GM18951 (cell line): ENCODE results near the gene WBP1L.
"Not testable (repeated sequence)": the region's sequence is repeated elsewhere in the genome, so short reads cannot be mapped to it uniquely, and the experiment has no call there.

Experiments
- POLR2A ChIP-seq: IDR thresholded peaks from 4 replicates; pipeline ENCODE4 v1.6.1; 2011; ENCODE audit warnings: mild to moderate bottlenecking; ENCODE audit not compliant: insufficient read length, insufficient read depth; ENCODE audit errors: extremely low read depth
- in situ Hi-C: fragments of 300-500 bp; cut with MboI; formaldehyde crosslinking; loops from one replicate; pipeline ENCODE4 v1.12.0; 2022; ENCODE audit warnings: low sequenced_read_pairs, mixed read lengths, inconsistent platforms; ENCODE audit not compliant: unreplicated experiment

The WBP1L gene

DNA sequence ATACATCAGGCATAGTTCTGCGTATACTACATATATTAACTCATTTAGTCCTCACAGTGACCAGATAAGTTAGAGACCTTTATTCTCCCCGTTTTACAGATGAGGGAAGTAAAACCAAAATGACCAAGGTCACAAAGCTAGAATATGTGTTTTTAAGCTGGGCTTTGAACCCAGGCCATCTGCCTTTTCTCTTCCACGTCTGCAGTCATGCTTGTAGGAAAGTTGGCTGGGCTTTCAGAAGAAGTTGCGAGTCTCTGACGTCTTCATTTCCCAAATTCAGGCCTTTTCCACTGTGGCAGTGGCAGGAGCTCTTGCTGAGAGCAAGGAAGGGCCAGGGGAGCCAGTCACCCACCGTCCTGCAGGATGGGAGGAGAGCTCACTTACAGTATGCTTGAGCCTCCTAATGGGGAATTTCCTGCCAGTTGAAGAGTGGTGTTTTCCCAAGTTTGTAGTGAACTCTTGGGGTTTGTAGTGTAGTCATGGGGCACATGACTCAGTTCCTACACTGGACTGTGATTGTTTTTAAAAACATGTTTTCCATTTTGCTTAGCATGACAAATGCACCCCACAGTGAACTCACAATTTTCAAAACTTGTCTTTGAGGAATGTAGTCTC lies 59.3 kb downstream of the WBP1L start:
- no peak for TF ChIP-seq POLR2A
- in situ Hi-C loops = no loop called here

DNA sequence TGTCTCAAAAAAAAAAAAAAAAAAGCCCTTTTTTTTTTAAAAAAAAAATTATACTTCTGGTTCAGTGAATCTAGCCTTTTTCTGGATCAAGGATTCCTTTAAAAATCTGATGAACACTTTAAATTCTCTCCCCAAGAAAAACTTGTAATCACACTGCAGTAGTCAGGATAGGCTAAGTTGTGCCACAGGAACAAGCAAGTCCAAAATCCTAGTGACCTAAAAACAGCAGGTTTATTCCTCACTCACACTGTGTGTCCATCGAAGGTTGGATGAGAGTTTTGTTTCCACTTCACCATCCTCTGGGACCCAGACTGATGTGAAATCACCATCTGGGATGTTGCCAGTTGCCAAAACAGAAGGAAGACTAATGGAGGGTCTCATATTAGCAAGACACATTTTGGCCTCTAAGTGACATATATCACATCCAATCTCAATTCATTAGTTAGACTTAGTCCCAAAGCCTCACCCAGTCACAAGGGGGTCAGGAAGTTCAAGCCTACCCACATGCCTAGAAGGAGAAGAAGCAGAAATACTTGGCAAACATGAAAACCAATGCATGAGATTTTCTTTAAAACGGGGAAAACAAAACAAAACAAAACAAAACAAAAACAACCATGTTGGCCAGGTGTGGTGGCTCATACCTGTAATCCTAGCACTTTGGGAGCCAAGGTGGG lies 60.8 kb downstream of the WBP1L start:
- TF ChIP-seq POLR2A = no peak
- in situ Hi-C loops = no loop called here

DNA sequence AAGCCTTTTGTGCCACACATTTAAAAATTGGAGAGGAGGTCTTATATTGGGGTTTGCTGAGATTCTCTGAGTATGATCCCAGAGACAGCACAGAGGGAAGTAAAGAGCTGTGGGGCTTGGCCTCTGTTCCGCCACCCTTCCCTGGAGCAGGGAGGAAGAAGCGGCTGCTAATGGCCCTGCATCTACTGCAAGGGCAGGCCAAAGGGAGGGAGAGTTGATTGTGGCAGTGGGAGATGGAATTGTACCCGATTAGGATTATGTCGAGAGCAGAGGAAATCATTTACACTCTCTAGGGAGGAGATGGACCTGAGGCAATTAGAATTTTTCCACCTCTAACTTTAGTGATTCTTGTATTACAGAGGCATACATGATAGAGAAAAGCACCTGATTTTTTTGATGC lies 64.6 kb downstream of the WBP1L start:
- no peak for TF ChIP-seq POLR2A
- in situ Hi-C loops = no loop called here

DNA sequence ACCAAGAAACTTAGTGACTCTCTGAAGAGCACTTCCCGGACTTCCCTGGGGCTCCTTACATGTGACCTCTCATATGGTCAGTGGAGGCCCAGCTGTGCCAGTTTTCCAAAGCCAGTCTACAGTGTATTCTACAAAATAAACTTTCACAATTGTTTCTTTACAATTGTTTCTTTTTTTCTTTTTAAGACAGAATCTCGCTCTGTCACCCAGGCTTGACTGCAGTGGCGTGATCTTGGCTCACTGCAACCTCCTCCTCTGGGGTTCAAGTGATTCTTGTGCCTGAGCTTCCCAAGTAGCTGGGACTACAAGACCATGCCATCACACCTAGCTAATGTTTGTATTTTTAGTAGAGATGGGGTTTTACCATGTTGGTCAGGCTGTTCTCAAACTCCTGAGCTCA lies 67.6 kb downstream of the WBP1L start:
- TF ChIP-seq POLR2A = no peak
- in situ Hi-C loops = no loop called here

DNA sequence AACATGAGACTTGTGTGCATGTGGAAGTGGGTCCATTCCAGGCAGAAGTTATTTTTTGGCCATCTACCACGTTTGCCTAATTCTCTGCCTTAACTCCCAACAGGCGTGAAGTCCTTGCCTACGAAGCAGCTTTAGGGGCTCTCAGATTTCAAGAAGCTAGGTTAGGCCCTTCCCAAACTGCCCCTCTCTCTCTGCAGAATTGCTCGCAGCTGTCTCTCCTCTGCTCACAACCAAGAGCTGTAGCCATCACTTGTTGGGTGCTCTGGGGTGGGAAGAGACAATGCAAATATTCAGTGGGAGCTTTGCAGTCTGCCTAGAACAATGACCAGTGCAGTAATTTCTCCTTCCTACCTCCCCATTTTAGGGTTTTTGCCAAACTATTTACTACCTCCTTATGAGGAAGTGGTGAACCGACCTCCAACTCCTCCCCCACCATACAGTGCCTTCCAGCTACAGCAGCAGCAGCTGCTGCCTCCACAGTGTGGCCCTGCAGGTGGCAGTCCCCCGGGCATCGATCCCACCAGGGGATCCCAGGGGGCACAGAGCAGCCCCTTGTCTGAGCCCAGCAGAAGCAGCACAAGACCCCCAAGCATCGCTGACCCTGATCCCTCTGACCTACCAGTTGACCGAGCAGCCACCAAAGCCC lies 68.6 kb downstream of the WBP1L start:
- in situ Hi-C loops = no loop called here
- no peak for TF ChIP-seq POLR2A

DNA sequence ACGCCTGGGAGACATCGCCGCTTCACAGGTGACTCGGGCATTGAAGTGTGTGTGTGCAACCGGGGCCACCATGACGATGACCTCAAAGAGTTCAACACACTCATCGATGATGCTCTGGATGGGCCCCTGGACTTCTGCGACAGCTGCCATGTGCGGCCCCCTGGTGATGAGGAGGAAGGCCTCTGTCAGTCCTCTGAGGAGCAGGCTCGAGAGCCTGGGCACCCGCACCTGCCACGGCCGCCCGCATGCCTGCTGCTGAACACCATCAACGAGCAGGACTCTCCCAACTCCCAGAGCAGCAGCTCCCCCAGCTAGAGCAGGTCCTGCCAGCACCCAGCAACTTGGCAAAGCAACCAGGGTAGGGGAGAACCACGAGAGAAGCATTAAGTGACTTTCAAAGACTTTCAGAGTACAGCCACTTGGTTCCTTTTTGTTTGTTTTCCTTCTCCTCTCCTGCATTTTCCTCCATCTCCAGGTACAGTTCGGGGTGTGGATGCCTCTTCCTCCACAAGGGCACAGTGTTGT lies 69.3 kb downstream of the WBP1L start:
- no peak for TF ChIP-seq POLR2A
- in situ Hi-C loops = no loop called here

DNA sequence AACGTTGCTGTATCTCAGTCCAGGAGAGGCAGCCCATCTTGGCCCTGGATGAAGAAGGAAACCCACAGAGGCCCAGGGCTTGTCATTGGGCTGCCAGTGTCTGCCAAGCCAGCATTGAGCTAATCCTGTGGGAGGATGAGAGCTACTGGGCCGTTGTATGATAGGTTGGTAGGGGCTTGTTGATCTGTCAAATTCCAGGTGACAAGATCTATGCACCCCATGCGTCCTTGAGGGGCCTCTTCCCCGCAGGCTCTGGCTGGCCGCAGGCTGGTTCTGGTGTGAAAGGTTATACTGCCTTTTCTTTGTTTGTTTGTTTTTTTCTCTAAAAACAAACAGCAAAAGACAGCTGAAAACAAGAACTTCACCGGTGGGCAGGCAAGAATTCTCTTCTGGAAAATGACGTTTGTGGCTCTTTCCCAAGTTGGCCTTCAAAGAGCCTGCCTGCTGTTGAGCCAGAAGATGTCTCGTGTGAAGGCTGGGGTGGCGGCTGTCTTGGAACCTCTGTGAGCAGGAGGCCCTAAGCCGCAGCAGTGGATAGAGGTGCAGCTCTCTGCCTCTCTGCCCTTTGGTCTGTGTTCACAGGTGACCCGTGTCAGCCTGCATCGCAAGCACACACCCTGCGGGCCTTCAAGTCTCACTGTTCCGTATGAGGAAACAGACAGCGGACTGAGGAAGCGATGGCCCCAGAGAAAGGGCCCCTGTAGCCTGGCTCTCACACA lies 70.1 kb downstream of the WBP1L start:
- TF ChIP-seq POLR2A = no peak
- in situ Hi-C loops = no loop called here

DNA sequence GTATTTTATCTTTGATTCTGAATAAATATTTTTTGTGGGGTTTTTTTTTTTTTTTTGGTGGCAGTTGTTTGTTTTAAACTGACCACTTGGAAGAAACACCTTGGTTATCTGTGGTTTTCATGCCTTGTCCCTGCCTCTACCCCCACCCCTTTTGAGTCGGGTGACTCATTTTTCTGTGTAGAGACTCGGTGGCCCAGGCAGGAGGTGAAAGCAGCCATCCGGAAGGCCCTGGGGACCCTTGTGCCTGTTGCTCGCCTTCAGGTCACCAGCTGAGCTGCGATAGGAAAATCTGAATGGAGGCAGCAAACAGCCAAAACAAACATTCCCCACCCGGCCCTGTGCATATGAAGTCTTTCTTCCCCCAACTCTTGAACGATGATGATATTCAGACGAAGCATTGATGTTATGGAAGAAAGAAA lies 70.7 kb downstream of the WBP1L start:
- no peak for TF ChIP-seq POLR2A
- in situ Hi-C loops = no loop called here

DNA sequence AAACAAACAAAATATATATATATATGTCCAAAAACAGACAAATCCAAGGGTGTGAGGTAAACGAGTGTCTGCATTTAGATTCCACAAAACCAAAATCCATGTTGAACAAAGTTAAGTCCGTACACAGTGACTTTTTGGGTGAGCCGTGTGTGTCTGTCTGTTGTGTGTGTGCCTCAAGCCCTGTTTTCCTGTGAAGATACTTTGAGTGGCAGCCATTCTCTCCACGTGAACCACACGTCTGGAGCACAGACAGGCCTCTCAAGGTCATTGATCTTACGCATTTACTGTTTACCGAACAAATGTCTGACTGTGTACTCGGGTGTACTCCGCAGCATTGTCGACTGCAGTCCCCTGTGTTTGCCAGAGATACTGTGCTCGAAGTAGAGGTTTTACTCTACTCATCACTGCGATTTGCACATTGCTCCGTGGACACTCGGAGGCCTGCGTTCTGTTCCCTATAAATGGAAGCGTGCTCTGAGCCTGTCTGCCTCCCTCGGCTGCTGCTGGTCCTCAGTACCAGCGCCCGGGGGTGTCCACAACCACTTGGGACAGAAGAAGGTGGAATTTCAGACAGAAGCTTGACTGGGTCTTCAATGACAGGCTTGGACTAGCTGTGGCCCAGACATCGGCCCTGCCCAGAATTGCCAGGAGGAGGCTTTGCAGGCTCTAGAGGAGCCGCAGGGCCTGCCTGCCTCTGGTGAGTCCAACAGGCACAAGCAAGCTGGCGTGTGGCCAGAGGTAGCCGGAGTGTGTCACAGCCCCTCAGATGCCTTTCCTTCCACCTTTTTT lies 71.3 kb downstream of the WBP1L start:
- in situ Hi-C loops = no loop called here
- TF ChIP-seq POLR2A = no peak

DNA sequence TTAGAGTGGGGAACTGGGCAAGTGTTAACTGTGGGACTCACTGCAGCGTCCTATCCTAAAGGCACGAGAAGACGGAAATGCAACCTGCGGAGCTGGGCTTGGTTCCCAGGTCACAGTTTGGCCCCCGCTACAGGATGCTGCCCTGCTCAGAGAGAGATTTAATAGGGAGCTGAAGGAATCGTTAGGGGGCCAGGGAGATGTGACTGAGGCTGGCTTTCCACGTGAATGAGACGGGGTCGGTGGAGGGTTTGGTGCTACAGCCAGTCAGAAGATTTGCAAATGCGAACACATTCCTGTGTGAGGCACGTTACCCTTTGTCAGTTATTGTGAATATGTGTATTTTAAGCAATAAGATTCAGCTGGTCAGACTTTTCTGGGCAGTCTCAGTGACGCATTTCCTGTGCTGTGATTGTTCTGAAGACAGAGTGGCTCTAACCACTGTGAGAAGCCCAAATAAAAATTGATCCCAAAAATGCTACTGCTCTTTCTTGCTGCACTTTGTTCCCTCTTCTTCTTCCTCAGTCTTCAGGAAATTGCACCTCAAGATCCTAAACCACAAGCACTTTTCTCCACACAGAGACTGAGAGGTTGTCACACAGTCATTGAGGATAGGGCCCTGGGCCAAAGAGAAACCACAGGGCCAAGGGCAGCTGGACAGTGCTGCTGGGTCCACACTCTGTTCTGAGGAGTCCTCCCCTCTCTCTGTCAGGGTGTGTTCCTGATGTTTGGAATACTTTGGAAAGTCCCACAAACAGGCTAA lies 72.2 kb downstream of the WBP1L start:
- TF ChIP-seq POLR2A = no peak
- in situ Hi-C loops = no loop called here

DNA sequence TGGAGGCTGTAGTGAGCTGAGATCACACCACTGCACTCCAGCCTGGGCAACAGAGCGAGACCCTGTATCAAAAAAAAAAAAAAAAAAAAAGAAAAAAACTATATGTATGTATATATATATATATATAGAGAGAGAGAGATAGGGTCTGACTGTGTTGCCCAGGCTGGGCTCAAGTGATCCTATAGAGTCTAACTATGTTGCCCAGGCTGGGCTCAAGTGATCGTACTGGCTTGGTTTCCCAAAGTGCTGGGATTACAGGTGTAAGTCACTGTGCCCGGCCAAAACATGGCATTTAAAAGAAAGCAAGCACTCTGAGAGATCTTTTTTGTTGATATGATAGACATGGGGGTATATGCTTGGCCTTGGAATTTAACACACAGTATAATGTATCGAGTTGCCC lies 73.4 kb downstream of the WBP1L start:
- TF ChIP-seq POLR2A = no peak
- in situ Hi-C loops = no loop called here

DNA sequence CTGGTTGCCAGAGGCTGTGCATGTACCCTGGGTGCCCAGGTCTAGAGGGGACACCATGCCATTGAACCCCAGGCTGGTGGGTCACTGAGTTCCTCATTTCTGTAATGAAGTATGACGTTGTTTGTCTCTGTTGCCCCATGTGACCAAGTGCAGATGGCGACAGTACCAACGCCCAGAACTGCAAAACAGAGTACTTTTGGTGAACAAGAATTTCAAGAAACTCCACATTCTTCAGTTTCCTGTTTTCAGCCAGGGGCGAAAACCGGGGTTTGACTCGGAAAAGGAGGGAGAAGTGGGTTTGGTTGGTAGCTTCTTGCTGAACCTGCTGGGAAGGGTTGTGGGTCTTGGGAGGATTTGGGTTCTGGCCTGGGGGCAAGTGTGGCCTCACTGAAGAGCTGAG lies 75.3 kb downstream of the WBP1L start:
- no peak for TF ChIP-seq POLR2A
- in situ Hi-C loops = no loop called here

DNA sequence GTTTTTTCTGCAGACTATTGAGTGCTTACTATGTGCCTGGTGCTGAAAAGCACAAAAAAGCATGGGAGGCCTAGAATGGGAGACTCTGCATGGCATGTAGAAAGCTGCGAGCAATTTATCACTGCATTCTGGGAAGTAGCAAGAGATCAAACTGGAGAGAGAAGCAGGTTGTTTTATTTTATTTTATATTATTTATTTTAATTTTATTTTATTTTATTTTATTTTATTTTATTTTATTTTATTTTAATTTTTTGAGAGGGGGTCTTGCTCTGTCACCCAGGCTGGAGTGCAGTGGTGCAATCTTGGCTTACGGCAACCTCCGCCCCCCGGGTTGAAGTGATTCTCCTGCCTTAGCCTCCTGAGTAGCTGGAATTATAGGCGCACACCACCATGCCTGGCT lies 76.3 kb downstream of the WBP1L start:
- in situ Hi-C loops = not testable (repeated sequence)
